SK-MEL-5 (cell line): ENCODE results near the gene CRY2. TPM values are rescaled to one million over a fixed set of nuclear protein-coding genes. Genes with fewer than 3 reads are reported as not detected.
"Not testable (repeated sequence)": the region's sequence is repeated elsewhere in the genome, so short reads cannot be mapped to it uniquely, and the experiment has no call there.

Experiments used
- DNase-seq: peaks from one replicate; pipeline ENCODE4 v3.0.0-alpha.2; 2016; ENCODE audit warnings: low read depth, low spot score
- in situ Hi-C: cut with HindIII; loops from 2 replicates; pipeline ENCODE4 v1.10.0; 2016; ENCODE audit warnings: low sequenced_read_pairs, high pct_unique_total_duplicates, low pct_unique_long_range_greater_than_20kb
- total RNA-seq: library from RNA; depleted of rRNA; stranded (reverse); fragments of >200 nt; shearing (Covaris generic); gene quantifications from 2 replicates; pipeline ENCODE4 v1.2.3, GENCODE V29; 2014

Gene CRY2
- total RNA-seq, 1 experiment from 2014 or later: 5.4 TPM

DNA sequence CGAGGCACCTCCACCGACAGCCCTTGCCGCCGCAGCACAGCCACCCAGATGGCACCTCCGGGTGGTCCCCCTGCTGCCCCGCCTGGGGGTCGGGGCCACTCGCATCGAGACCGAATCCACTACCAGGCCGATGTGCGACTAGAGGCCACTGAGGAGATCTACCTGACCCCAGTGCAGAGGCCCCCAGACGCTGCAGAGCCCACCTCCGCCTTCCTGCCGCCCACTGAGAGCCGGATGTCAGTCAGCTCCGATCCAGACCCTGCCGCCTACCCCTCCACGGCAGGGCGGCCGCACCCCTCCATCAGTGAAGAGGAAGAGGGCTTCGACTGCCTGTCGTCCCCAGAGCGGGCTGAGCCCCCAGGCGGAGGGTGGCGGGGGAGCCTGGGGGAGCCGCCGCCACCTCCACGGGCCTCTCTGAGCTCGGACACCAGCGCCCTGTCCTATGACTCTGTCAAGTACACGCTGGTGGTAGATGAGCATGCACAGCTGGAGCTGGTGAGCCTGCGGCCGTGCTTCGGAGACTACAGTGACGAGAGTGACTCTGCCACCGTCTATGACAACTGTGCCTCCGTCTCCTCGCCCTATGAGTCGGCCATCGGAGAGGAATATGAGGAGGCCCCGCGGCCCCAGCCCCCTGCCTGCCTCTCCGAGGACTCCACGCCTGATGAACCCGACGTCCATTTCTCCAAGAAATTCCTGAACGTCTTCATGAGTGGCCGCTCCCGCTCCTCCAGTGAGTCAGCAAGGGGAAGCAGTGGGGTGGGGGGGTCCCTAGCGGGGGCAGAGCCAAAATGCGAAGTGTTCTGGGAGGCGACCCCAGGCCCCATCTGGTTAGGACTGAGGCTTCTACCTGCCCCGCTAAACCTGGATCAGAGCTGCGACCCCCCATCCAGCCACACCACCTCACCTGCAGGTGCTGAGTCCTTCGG, 55.4 kb downstream of the CRY2 start:
- no peak for DNase-seq
- in situ Hi-C loops: no loop called here

DNA sequence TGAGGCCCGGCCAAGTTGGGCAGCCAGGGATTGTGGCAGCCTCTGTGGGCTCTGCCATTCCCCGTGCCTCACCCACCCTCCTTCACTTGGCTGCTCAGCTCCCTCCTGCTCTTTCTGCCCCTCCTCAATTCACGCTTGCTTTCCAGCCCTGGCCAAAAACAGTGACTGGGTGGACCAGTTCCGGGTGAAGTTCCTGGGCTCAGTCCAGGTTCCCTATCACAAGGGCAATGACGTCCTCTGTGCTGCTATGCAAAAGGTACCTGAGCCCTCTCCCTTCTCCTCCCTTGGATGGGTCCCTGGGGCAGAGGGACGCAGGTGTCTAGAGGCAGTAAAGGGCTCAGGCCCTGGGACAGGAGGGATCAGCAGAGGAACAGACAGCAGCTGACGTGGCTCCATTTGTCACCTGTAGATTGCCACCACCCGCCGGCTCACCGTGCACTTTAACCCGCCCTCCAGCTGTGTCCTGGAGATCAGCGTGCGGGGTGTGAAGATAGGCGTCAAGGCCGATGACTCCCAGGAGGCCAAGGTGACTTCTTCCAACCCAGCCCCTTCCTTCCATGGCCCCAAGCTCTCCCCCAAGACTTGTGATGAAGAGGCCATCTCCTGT, 57.1 kb downstream of the CRY2 start:
- in situ Hi-C loops: no loop called here
- DNase-seq: no peak

DNA sequence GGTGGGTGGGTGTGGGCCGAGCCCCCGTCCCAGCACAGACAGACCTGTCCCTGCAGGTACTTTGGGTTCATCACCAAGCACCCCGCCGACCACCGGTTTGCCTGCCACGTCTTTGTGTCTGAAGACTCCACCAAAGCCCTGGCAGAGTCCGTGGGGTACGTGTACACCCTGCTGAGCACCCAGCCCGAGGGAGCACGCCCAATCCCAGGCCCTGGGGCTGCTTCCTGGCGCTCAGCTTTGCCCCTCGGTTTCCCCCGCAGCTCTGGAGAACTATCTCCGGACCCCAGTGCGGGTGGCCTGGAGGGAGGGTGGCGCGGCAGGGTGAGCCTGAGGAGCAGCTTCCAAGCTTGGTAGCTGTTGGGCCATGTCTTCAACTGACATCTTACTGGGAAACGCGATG, 57.8 kb downstream of the CRY2 start:
- in situ Hi-C loops: no loop called here
- no peak for DNase-seq

DNA sequence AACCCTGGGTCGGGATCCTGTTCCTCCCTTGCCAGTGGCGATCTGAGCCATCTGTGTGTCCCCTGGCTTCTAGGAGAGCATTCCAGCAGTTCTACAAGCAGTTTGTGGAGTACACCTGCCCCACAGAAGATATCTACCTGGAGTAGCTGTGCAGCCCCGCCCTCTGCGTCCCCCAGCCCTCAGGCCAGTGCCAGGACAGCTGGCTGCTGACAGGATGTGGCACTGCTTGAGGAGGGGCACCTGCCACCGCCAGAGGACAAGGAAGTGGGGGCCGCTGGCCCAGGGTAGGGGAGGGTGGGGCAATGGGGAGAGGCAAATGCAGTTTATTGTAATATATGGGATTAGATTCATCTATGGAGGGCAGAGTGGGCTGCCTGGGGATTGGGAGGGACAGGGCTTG, 58.3 kb downstream of the CRY2 start:
- in situ Hi-C loops, DNase-seq: not testable (repeated sequence)

DNA sequence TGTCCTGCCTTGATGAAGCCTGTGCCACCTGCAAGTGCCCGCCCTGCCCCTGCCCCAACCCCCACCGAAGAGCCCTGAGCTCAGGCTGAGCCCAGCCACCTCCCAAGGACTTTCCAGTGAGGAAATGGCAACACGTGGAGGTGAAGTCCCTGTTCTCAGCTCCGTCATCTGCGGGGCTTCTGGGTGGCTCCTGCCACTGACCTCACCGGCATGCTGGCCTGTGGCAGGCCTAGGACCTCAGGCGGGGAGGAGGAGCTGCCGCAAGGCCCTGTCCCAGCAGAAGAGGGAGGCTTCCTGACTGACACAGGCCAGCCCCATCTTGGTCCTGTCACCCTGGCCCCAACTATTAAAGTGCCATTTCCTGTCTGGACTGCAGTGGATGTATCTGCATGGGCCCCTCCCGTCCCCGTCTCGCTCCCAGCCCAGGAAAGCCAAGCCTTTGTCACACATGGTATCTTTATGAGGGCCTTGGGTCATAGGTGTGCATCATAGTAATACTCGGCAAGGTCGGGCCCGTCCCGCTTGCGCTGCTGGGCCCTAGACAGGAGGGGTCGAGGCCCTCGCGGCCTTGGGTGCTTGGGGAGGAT, 58.9 kb downstream of the CRY2 start:
- in situ Hi-C loops: no loop called here
- DNase-seq: no peak

DNA sequence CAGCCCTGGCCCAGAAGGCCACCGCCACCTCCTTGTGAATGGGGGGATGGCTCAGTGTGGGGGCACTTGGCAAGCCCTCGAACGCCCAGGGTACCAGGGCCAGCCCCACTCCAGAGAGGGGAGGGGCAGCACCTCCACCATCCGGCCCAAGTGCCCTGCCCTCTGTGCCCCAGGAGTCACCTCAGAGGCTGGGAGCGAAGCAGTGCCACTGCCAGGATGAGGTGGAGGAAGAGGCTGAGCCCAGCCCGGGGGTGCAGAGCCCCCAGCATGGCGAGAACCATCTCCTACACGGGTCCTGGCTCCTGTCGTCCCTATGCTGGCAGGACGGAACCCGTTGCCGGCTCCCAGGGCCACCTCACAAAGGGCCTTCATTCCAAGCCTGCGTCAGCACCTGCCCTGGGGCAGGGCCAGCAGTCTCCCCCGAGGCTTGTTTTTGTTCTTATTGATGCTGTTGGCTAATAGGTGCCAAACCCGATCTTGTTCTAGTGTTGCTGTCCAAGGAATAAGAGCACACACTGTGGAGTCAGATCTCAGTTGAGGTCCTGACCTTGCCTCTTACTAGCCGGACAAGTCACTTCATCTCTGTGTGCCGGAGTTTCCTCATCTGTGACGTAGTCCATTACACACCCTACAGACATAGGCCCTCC, 59.8 kb downstream of the CRY2 start, which contains the start of gene FREY1:
Gene FREY1, minus strand, starts transcription at position 307 of the 647 bp plus-strand sequence. Its CDS starts 26 bp downstream, at position 281.
- DNase-seq: no peak
- in situ Hi-C loops: no loop called here

DNA sequence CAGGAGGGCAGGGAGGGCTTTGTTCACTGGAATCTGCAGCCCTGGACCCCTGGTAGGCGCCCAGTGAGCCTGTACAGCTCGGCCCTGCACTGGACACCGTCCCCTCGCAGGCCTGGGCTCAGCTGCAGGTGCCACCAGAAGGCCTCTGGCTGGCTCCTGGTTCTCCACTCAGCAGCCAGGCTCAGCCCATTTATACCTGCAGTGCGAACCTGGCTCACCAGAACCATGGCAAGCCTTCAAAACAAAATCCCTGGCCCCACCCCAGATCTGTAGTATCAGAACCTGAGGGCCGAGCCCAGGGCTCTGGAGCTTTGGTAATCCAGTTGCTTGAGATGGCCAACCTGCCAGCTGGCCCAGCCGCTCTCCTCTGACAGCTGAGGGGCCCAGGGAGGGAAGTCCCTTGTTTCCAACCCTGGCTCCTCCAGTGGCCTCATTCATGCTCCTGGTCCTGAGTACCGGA, 60.7 kb downstream of the CRY2 start:
- in situ Hi-C loops: no loop called here
- DNase-seq: no peak

DNA sequence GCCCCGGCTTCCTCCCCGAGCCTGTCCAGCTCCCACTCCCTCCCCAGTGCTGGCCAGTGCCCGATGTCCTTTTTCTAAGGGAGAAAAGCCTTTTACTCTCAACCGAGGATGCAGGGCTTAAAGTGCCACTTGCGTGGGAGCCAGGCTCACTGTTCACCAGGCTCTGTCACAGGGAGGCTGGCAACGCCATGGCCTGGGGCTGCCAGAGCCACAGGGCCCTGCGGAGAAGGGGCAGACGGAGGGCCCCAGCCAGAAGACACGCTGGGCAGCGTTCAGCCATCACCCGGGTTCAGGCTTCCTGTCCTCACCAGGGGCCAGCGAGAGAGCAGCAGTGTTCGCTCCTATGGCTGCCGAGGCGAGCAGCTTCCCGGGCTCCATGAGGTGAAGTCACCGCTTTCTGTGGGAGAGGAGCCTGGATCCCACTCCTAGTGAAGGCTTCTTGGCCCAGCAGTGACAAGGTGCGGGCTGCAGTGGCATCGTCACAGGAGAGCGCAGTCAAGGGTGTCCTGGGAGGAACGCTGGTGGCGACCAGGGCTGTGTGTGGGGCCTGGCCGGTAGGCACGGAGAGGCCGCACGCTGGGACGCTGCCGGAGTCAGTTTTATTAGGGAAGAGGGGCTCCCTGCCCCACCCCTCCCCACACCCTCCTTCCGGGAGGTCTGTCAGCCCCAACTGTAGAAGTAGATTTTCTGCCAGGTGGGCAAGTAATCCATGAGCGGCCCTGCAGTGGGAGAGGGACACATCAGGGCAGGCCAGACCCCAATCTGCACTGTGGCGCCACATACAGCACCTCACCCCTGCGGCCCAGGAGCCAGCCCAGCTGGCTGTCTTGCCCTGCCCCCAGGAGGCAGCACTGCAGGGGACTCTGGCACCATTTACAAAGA, 62.6 kb downstream of the CRY2 start:
- in situ Hi-C loops: no loop called here
- DNase-seq: no peak

DNA sequence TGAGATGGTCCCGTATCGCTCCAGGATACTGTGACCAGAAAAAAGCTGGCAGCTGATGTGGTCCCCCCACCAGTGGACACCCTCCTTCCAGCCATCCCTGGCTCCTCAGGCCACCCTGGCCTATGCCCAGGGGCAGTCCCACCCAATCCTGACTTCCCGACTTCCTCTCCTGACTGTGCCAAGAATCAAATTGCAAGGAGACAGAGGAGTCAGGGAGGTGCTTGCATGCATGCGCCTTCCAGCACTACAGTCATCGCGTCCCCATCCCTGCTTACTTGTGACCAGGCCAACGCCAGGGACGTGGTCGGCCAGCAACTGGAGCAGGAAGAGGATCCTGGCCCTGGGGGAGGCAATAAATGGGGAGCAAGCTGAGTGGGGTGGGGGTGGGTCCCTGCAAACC, 63.3 kb downstream of the CRY2 start:
- DNase-seq: no peak
- in situ Hi-C loops: no loop called here

DNA sequence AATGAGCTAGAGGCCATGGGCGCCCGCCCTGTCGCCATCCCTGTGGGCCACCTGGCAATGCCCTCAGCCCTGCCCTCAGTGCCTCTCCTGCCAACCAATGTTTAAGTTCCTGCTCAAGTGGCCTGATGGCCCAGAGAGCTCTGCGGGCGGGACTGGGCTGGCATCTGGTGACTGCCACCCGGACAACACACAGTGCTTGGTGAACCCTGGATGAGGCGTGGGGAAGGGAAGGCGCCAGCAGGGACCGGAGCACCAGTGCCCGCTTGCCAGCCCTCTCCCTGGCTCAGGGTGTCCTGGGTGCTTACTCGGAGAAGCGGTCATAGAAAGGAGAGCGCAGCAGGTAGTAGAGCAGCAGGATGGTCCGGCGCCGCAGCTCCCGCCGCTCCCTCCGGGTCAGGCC, 66.2 kb downstream of the CRY2 start:
- in situ Hi-C loops: no loop called here
- DNase-seq: no peak

DNA sequence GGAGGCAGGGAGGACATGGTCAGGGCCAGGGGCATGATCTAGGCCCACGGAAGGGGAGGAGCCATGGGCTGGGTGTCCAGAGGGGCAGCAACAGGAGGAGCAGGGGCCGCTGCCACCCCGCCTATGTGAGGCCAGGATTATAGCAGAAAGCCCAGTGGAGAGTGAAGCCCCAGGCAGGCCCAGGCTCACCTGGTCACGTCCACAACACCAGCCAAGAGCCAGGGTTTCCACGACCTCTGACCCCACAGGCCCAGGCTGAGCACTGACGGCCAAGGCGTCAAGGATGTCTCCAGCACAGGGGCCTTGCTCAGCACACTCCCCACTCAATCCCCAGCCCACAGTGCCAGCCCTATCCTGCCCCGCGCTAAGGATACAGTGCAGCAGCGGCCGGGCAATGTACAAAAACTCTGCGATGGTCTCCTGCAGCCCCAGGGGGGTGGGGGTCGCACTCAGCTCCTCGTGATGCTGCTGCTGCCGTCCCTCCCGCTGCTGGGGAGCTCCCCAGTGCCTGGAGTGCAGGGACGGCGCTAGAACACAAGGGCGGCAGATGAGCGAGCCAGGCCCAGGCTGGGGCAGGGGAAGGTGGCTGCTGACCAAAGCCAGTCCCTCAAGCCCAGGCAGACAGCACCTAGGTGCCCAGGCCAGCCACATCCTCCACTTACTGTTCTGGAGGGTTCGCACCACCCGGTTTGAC, 66.8 kb downstream of the CRY2 start:
- no peak for DNase-seq
- in situ Hi-C loops: no loop called here

DNA sequence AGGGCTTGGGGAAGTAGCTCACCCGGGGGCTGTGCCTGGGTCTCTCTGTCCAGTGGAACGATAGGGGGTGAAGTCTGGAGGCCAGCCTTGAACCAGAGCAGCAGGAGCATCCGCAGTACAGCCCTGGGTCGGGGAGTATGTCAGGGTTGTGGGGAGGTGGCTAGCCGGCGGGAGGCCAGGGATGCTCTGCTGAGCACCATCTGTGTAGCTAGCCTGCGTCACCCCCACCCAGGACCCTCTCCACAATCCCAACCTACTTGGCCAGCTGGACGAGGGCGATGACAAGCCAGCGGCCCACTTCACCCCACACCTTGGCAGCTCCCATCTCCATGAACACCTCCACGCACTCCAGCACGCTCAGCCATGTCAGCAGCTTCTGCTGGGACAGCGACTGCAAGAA, 68.2 kb downstream of the CRY2 start:
- in situ Hi-C loops: no loop called here
- no peak for DNase-seq

DNA sequence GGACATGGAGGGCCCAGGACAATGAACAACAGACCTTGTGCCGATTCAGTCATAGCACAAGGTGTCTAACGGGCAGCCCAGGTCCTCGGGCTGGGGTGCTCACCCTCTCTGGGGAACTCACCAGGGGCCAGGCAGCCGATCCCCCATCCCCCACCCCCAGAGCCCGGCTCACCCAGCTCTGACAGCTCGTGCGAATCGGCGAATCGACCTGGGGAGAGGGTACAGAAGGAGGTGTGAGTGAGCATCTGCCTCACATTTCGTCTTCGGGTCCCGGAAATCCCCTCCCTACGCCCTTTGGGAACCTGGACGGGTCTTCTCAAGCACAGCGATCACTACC, 70.0 kb downstream of the CRY2 start:
- in situ Hi-C loops: no loop called here
- no peak for DNase-seq

DNA sequence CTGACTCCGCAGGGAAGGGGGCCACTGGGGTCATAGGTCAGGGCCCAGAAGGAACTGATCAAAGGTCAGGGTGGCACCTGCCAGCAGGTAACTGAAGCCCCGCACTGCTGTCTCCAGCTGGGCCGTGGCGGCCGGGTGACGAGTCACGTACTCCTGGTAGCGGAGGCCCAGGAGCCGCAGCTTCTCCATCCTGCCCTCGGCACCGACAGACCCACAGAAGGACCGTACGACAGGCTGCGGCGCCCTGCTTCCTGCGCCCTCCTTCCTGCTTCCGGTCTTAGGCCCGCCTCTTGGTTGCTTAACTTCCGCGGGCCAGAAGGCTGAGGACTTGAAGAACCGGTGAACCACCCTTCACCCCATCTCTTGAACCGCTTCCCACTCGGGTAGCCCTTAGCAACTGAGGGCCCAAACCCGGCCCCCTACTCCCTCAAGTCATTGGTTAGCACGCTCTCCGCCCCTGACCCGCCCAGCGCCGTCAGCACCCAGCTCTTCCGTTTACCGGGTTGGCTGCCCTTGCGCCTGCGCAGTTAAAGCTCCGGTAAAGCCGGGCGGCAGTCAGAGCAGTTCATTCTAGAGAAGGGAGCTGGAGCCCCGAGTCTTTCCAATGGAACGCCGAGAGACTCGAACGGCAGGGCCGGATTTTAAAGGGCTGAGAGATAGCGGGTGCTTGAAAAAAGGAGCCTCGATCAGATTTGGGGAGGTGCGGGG, 70.5 kb downstream of the CRY2 start, which contains the start of gene PEX16:
Gene PEX16, minus strand, starts transcription at position 255 of the 708 bp plus-strand sequence. Its CDS starts 66 bp downstream, at position 189.
- DNase-seq: peak; percentile 96
- in situ Hi-C loops: no loop called here

DNA sequence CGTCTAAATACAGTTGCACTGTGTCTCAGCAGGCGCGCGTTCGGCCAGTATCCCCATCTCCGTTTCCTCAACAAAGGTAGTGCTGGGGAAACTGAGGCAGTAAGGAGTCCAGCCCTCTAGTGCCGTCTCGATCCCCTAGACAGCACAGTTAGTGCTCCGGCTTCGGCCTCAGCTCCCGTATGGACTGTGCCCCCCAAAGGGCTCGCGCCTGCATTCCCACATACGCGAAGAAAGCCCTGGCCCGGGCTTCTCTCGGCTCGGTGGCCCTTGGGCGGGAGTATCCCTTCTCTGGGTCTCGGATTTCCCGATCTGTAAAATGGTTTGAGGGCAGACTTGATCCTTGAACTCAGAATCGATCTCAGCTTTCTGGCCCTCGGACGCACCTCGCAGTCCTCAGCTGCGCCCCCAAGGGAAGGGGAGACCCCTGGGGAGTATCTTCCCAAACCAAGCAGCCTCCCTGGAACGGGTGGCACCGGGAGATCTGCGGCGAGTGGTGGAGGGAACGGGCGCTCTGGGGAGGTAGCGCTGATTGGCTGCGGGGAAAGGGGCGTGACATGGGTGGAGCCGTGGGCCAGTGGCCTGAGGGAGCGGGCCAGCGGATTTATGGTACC, 71.2 kb downstream of the CRY2 start:
- peak; percentile 83 for DNase-seq
- in situ Hi-C loops: no loop called here
